Measurements from ENCODE around the gene DLST. TPM values are rescaled to one million over a fixed set of nuclear protein-coding genes. Genes with fewer than 3 reads are reported as not detected.

Gene DLST
- total and polyA plus RNA-seq, 2 donors (not counting 1 experiment from before 2014, with no cell fraction given): 95.3 to 214 TPM

DNA sequence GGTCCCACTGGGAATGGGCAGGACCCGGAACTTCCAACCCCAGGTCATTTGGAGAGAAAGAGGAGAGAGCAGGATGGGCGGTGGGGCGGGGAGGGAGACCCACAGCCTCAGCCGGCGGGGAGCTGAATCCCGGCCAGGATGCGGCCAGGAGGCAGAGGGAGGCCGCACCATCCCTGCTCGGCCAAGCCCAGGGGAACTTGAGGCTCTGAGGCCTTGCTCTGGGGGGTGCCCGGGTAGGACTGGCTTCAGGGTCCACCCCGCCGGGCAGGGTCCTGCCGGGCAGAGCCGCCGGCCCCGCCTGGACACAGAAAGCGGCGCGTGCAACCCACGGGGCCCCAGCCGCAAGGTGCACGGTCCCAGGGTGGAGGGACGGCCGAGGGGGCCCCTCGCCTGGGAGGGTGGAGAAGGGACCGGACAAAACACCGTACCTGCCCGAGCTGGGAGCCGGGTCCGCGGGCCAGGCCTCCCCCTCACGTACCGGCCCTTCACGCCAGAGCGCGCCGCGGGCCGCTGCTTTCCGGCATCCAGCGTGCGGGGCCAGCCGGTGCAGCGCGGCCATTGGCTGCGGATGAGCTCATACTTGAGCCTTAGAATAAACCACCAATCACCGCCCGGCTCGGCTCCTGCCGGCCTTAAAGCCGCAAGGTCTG, 41.2 kb downstream of the DLST start, which contains the start of gene RPS6KL1:
Gene RPS6KL1, minus strand, starts transcription at position 509 of the 650 bp plus-strand sequence. CDS start 1,719 bp downstream, outside the sequence.
- Histone ChIP-seq H3K27me3 (ENCODE audit: control insufficient read depth, insufficient read depth, low read length) (peaks cover 3% of the 10 kb centered on the region), H3K4me3 (replicated peaks in 1 of 4; ENCODE audit: control extremely low read depth in 1 of 4, insufficient read depth in 1 of 4, low read depth in 3 of 4, low read length in 4 of 4) (peak within 1 kb of the TSS in 3 of 4 experiments; percentile 52 to 56 (median 55)), H3K36me3 (ENCODE audit: control insufficient read depth, insufficient read depth, low read length) (no peaks in the 10 kb centered on the region), H4K20me1 (ENCODE audit: control insufficient read depth, extremely low read depth, insufficient read depth, low read length) (no peaks in the 10 kb centered on the region), H3K9ac (ENCODE audit: insufficient read depth, low read length) (peak within 1 kb of the TSS; percentile 62), H3K27ac (ENCODE audit: insufficient read depth, low read length) (no peak within 1 kb of the TSS), H3K9me3 (ENCODE audit: control insufficient read depth, insufficient read depth, low read depth, low read length) (no peaks in the 10 kb centered on the region), H3K4me2 (ENCODE audit: extremely low read depth, insufficient read depth, low read length) (peak within 1 kb of the TSS; percentile 60), H3K4me1 (ENCODE audit: control insufficient read depth, extremely low read depth, insufficient read depth, low read length) (no peaks in the 10 kb centered on the region), H3K79me2 (ENCODE audit: control insufficient read depth, insufficient read depth, low read length) (no peaks in the 10 kb centered on the region), H2AFZ (ENCODE audit: low read length) (peak within 1 kb of the TSS; percentile 50)
- DNase-seq (ENCODE audit: low read depth in 2 of 2): peak; percentile 71 to 75
- no peak for TF ChIP-seq EZH2 (IDR thresholded peaks at IDR 0.05; ENCODE audit: low read length, missing control alignments)
- TF ChIP-seq, protein P1, sequence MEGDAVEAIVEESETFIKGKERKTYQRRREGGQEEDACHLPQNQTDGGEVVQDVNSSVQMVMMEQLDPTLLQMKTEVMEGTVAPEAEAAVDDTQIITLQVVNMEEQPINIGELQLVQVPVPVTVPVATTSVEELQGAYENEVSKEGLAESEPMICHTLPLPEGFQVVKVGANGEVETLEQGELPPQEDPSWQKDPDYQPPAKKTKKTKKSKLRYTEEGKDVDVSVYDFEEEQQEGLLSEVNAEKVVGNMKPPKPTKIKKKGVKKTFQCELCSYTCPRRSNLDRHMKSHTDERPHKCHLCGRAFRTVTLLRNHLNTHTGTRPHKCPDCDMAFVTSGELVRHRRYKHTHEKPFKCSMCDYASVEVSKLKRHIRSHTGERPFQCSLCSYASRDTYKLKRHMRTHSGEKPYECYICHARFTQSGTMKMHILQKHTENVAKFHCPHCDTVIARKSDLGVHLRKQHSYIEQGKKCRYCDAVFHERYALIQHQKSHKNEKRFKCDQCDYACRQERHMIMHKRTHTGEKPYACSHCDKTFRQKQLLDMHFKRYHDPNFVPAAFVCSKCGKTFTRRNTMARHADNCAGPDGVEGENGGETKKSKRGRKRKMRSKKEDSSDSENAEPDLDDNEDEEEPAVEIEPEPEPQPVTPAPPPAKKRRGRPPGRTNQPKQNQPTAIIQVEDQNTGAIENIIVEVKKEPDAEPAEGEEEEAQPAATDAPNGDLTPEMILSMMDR (conservative IDR thresholded peaks at IDR 0.05 in 1 of 2, IDR thresholded peaks at IDR 0.05 in 1 of 2; ENCODE audit: low read depth in 1 of 2, low read length in 2 of 2): no peak

DNA sequence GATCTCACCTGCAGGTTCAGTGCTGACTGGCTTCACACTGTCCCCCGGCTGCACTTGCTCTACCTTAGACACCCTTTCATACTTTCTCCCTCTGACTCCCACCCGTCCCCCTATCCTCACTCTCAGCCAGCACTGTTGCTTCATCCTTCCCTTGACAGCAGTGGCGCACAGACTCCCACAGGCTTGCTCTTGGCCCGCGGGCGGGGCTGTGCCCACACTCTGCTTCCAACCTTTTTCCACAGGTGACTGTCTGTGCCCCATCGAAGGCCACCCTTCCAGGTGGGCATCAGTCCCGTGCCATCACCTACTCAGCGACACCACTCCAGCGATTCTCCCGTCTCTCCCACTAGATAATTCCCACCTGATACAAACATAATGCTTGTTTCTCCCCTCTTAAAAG, 42.3 kb downstream of the DLST start:
- H3K9me3 ChIP-seq (ENCODE audit: control insufficient read depth, insufficient read depth, low read depth, low read length): no peaks in the 10 kb centered on the region

DNA sequence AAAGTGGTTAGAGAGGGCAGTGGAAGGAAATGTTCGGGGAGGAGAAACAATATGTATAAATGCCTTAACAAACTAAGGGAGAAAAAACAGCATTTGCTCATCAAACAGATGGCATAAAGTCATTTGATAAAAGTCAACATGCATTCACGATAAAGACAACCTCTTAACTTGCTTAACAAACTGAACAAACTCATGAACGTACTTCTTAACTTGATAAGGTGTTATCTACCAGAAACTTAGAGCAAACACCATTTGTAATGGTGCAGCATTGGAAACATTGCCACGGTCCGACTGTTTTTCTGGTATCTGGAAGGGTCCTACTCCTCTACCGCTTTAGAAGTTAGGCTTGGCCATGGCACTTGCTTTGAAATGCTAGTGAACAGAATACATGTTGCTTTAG, 45.5 kb downstream of the DLST start:
- Histone ChIP-seq H4K20me1 (ENCODE audit: control insufficient read depth, extremely low read depth, insufficient read depth, low read length) (no peaks in the 10 kb centered on the region), H3K4me1 (ENCODE audit: control insufficient read depth, extremely low read depth, insufficient read depth, low read length) (no peaks in the 10 kb centered on the region), H3K4me2 (ENCODE audit: extremely low read depth, insufficient read depth, low read length) (no peak overlapping the region), H2AFZ (ENCODE audit: low read length) (no peak overlapping the region), H3K4me3 (replicated peaks in 1 of 4; ENCODE audit: control extremely low read depth in 1 of 4, insufficient read depth in 1 of 4, low read depth in 3 of 4, low read length in 4 of 4) (no peak overlapping the region), H3K36me3 (ENCODE audit: control insufficient read depth, insufficient read depth, low read length) (no peaks in the 10 kb centered on the region), H3K27me3 (ENCODE audit: control insufficient read depth, insufficient read depth, low read length) (peaks cover 5% of the 10 kb centered on the region), H3K27ac (ENCODE audit: insufficient read depth, low read length) (no peak overlapping the region), H3K9ac (ENCODE audit: insufficient read depth, low read length) (no peak overlapping the region), H3K9me3 (ENCODE audit: control insufficient read depth, insufficient read depth, low read depth, low read length) (no peaks in the 10 kb centered on the region), H3K79me2 (ENCODE audit: control insufficient read depth, insufficient read depth, low read length) (no peaks in the 10 kb centered on the region)
- DNase-seq (ENCODE audit: low read depth in 2 of 2): no peak
- TF ChIP-seq, protein P1 (conservative IDR thresholded peaks at IDR 0.05 in 1 of 2, IDR thresholded peaks at IDR 0.05 in 1 of 2; ENCODE audit: low read depth in 1 of 2, low read length in 2 of 2): no peak
- TF ChIP-seq EZH2 (IDR thresholded peaks at IDR 0.05; ENCODE audit: low read length, missing control alignments): no peak

More for the DNA sequence above, 42.3 kb downstream of the DLST start:
- Histone ChIP-seq H3K27me3 (ENCODE audit: control insufficient read depth, insufficient read depth, low read length) (peaks cover 3% of the 10 kb centered on the region), H3K36me3 (ENCODE audit: control insufficient read depth, insufficient read depth, low read length) (no peaks in the 10 kb centered on the region), H3K4me1 (ENCODE audit: control insufficient read depth, extremely low read depth, insufficient read depth, low read length) (no peaks in the 10 kb centered on the region), H3K4me3 (replicated peaks in 1 of 4; ENCODE audit: control extremely low read depth in 1 of 4, insufficient read depth in 1 of 4, low read depth in 3 of 4, low read length in 4 of 4) (no peak overlapping the region), H2AFZ (ENCODE audit: low read length) (no peak overlapping the region), H3K27ac (ENCODE audit: insufficient read depth, low read length) (no peak overlapping the region), H4K20me1 (ENCODE audit: control insufficient read depth, extremely low read depth, insufficient read depth, low read length) (no peaks in the 10 kb centered on the region), H3K9ac (ENCODE audit: insufficient read depth, low read length) (no peak overlapping the region), H3K79me2 (ENCODE audit: control insufficient read depth, insufficient read depth, low read length) (no peaks in the 10 kb centered on the region), H3K4me2 (ENCODE audit: extremely low read depth, insufficient read depth, low read length) (no peak overlapping the region)
- TF ChIP-seq EZH2 (IDR thresholded peaks at IDR 0.05; ENCODE audit: low read length, missing control alignments): no peak
- TF ChIP-seq, protein P1 (conservative IDR thresholded peaks at IDR 0.05 in 1 of 2, IDR thresholded peaks at IDR 0.05 in 1 of 2; ENCODE audit: low read depth in 1 of 2, low read length in 2 of 2): no peak
- DNase-seq (ENCODE audit: low read depth in 2 of 2): no peak

Data from fibroblast of lung (primary cell).